ENCODE measurements around the gene SORCS1. TPM values are rescaled to one million over a fixed set of nuclear protein-coding genes. Genes with fewer than 3 reads are reported as not detected.

SORCS1 gene
- total and polyA plus RNA-seq, 2 donors (not counting 1 experiment from before 2014, with no cell fraction given): not detected

DNA sequence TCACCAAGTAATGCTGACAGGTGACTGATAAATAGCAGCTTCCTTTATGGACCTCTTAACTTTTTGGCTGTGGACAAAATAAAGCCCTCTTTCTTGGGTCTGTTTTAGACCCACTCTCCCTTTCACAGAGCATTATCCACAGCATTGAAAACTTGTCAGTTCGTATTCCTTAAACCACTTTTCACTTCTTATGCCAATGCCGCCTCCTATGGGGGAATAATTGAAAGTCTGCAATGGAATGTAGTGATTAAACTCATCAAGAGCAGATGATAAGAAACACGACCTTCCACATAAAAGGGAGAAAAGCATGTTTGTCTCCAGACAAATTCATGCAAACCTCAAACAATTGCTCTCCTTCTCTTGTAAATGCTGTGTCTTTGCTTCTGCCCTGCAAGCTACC lies 153.4 kb downstream of the SORCS1 start:
- WGBS (ENCODE audit: insufficient coverage): 40% methylated on average over 1 of the region's 3 CpGs
- POLR2A ChIA-PET: no interaction called here
- intact Hi-C loops (cut with micrococcal nuclease): no loop called here

DNA sequence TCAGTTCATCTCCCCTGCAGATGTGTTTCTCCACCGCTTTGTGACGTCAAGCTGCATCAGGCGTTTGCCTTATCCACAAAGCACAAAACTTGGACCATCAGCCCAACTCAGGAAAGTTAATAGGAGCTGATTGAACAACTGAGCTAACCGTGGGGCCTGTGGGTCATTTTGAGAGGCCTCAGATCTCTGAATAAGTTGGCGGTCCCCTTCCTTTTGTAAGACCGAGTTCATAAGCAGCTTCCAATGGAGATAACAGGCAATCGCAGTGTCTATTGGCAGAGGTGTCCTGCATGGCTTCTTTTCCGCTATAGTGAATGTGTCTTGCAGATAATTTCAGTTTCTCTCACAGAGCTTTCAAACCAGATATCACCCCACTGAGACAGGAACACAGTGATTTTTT lies 154.0 kb downstream of the SORCS1 start:
- H3K27ac ChIP-seq (ENCODE audit: low read length in 2 of 2): no peak overlapping the region
- no peaks in the 10 kb centered on the region for H3K36me3 ChIP-seq (replicated peaks in 1 of 2; ENCODE audit: control extremely low read depth in 1 of 2, control insufficient read depth in 1 of 2, extremely low read depth in 1 of 2, insufficient read depth in 2 of 2, low read length in 1 of 2)
- no peak overlapping the region for H3K4me3 Mint-ChIP-seq
- H3K4me3 ChIP-seq (ENCODE audit: control extremely low read depth in 1 of 5, extremely low read depth in 1 of 5, insufficient read depth in 1 of 5, low read depth in 2 of 5, low read length in 4 of 5): no peak overlapping the region
- no peak for ATAC-seq (ENCODE audit: low read depth)
- no peak for DNase-seq
- WGBS (ENCODE audit: insufficient coverage): 94% methylated on average over 8 of the region's 8 CpGs
- no peaks in the 10 kb centered on the region for H4K20me1 ChIP-seq (ENCODE audit: control insufficient read depth, insufficient read depth, low read length, poor library complexity, severe bottlenecking)
- H3K9me3 Mint-ChIP-seq (ENCODE audit: insufficient read depth): peaks cover 2% of the 10 kb centered on the region
- H3K79me2 ChIP-seq (ENCODE audit: control insufficient read depth, insufficient read depth, low read length): no peaks in the 10 kb centered on the region
- H3K27me3 Mint-ChIP-seq: no peaks in the 10 kb centered on the region
- H3K27ac Mint-ChIP-seq: no peak overlapping the region
- H3K4me1 ChIP-seq (ENCODE audit: control insufficient read depth in 2 of 2, insufficient read depth in 2 of 2, low read length in 2 of 2): no peaks in the 10 kb centered on the region
- ChIA-PET CTCF (no interaction called here), POLR2A (no interaction called here)
- intact Hi-C loops (cut with micrococcal nuclease): no loop called here
- TF ChIP-seq, protein P1, sequence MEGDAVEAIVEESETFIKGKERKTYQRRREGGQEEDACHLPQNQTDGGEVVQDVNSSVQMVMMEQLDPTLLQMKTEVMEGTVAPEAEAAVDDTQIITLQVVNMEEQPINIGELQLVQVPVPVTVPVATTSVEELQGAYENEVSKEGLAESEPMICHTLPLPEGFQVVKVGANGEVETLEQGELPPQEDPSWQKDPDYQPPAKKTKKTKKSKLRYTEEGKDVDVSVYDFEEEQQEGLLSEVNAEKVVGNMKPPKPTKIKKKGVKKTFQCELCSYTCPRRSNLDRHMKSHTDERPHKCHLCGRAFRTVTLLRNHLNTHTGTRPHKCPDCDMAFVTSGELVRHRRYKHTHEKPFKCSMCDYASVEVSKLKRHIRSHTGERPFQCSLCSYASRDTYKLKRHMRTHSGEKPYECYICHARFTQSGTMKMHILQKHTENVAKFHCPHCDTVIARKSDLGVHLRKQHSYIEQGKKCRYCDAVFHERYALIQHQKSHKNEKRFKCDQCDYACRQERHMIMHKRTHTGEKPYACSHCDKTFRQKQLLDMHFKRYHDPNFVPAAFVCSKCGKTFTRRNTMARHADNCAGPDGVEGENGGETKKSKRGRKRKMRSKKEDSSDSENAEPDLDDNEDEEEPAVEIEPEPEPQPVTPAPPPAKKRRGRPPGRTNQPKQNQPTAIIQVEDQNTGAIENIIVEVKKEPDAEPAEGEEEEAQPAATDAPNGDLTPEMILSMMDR (IDR thresholded peaks at IDR 0.05): no peak
- no peak for TF ChIP-seq EZH2 (IDR thresholded peaks at IDR 0.05; ENCODE audit: borderline replicate concordance, insufficient read depth, low read depth, low read length, poor library complexity, severe bottlenecking)
- H3K4me1 Mint-ChIP-seq: no peaks in the 10 kb centered on the region
- no peak overlapping the region for H2AFZ ChIP-seq (ENCODE audit: insufficient read depth, low read depth, low read length, poor library complexity, severe bottlenecking)
- no peak overlapping the region for H3K4me2 ChIP-seq (replicated peaks; ENCODE audit: low read depth, low read length, poor library complexity, severe bottlenecking)
- H3K9me3 ChIP-seq (ENCODE audit: control extremely low read depth in 1 of 3, control insufficient read depth in 2 of 3, insufficient read depth in 1 of 3, low read length in 2 of 3): no peaks in the 10 kb centered on the region
- no peaks in the 10 kb centered on the region for H3K27me3 ChIP-seq (replicated peaks in 1 of 4; ENCODE audit: control extremely low read depth in 1 of 4, control insufficient read depth in 3 of 4, insufficient read depth in 4 of 4, low read length in 3 of 4)
- no peak overlapping the region for H3K9ac ChIP-seq (ENCODE audit: low read length)

More for the DNA sequence above, 153.4 kb downstream of the SORCS1 start:
- Histone ChIP-seq H3K4me1 (ENCODE audit: control insufficient read depth in 2 of 2, insufficient read depth in 2 of 2, low read length in 2 of 2) (no peaks in the 10 kb centered on the region), H3K79me2 (ENCODE audit: control insufficient read depth, insufficient read depth, low read length) (no peaks in the 10 kb centered on the region), H3K9ac (ENCODE audit: low read length) (no peak overlapping the region), H3K27me3 (replicated peaks in 1 of 4; ENCODE audit: control extremely low read depth in 1 of 4, control insufficient read depth in 3 of 4, insufficient read depth in 4 of 4, low read length in 3 of 4) (no peaks in the 10 kb centered on the region), H4K20me1 (ENCODE audit: control insufficient read depth, insufficient read depth, low read length, poor library complexity, severe bottlenecking) (no peaks in the 10 kb centered on the region), H3K4me2 (replicated peaks; ENCODE audit: low read depth, low read length, poor library complexity, severe bottlenecking) (no peak overlapping the region), H2AFZ (ENCODE audit: insufficient read depth, low read depth, low read length, poor library complexity, severe bottlenecking) (no peak overlapping the region), H3K27ac (ENCODE audit: low read length in 2 of 2) (no peak overlapping the region), H3K4me3 (ENCODE audit: control extremely low read depth in 1 of 5, extremely low read depth in 1 of 5, insufficient read depth in 1 of 5, low read depth in 2 of 5, low read length in 4 of 5) (no peak overlapping the region), H3K36me3 (replicated peaks in 1 of 2; ENCODE audit: control extremely low read depth in 1 of 2, control insufficient read depth in 1 of 2, extremely low read depth in 1 of 2, insufficient read depth in 2 of 2, low read length in 1 of 2) (no peaks in the 10 kb centered on the region), H3K9me3 (ENCODE audit: control extremely low read depth in 1 of 3, control insufficient read depth in 2 of 3, insufficient read depth in 1 of 3, low read length in 2 of 3) (no peaks in the 10 kb centered on the region)
- no peak for ATAC-seq (ENCODE audit: low read depth)
- no peak overlapping the region for H3K4me3 Mint-ChIP-seq
- DNase-seq: no peak
- no peak for TF ChIP-seq EZH2 (IDR thresholded peaks at IDR 0.05; ENCODE audit: borderline replicate concordance, insufficient read depth, low read depth, low read length, poor library complexity, severe bottlenecking)
- TF ChIP-seq, protein P1 (IDR thresholded peaks at IDR 0.05): no peak
- H3K4me1 Mint-ChIP-seq: no peaks in the 10 kb centered on the region
- no peaks in the 10 kb centered on the region for H3K27me3 Mint-ChIP-seq
- H3K9me3 Mint-ChIP-seq (ENCODE audit: insufficient read depth): peaks cover 2% of the 10 kb centered on the region
- no peak overlapping the region for H3K27ac Mint-ChIP-seq
- CTCF ChIA-PET: no interaction called here
